Ovary (tissue), 9 donors: Measurements from ENCODE around the gene KCNK4. TPM values are rescaled to one million over a fixed set of nuclear protein-coding genes. Genes with fewer than 3 reads are reported as not detected.

ENCODE experiments used
- DNase-seq, 5 donors: peaks; one replicate each; pipeline ENCODE4 v3.0.0-alpha.2; 2019 to 2020
- H3K27ac ChIP-seq, 2 donors: fragments of 200-600 bp; one replicate each; pipeline versions ENCODE4 v1.5.1 to v1.8.0; 2019 to 2022
- H3K27me3 ChIP-seq: fragments of 200-600 bp; one replicate; pipeline ENCODE4 v1.8.0; 2022
- H3K36me3 ChIP-seq: fragments of 200-600 bp; sonication (generic); one replicate; pipeline ENCODE4 v1.5.1; 2019
- H3K4me1 ChIP-seq: one replicate; pipeline ENCODE4 v1.8.1; 2013; ENCODE audit warnings: mild to moderate bottlenecking, moderate library complexity; ENCODE audit not compliant: insufficient read depth
- H3K4me3 ChIP-seq: fragments of 200-600 bp; sonication (generic); one replicate; pipeline ENCODE4 v1.5.1; 2017
- H3K9me3 ChIP-seq, 2 donors: fragments of 200-600 bp in 1 of 2; sonication (generic) in 1 of 2; one replicate each; pipeline versions ENCODE4 v1.5.1 to v1.8.1; 2013 to 2019; ENCODE audit warnings: mild to moderate bottlenecking in 1 of 2, moderate library complexity in 1 of 2
- CTCF ChIP-seq, 3 donors: fragments of 450-650 bp in 2 of 3; fragments of 200-600 bp in 1 of 3; IDR thresholded peaks; one replicate each; pipeline versions ENCODE4 v1.5.1 to v1.8.0; 2016 to 2022; ENCODE audit warnings: antibody characterized with exemption in 3 of 3, mild to moderate bottlenecking in 1 of 3
- EP300 ChIP-seq: sonication (generic); formaldehyde crosslinking; IDR thresholded peaks from one replicate; pipeline ENCODE4 v1.6.1; 2017; ENCODE audit warnings: antibody characterized with exemption
- POLR2A ChIP-seq: fragments of 450-650 bp; IDR thresholded peaks from one replicate; pipeline ENCODE4 v1.6.1; 2017; ENCODE audit warnings: antibody characterized with exemption, mild to moderate bottlenecking, moderate library complexity
- WGBS, 3 donors: extraction: QIAGEN DNeasy Blood & Tissue Kit in 1 of 3; methylation state at CpG; one replicate each; pipeline versions ENCODE4 v1.1.5 to v1.1.7; 2013 to 2017; 5-methylcytosine and 5-hydroxymethylcytosine counted together
- intact Hi-C, 4 donors: fragments of 100-400 bp; cut with DNase I; formaldehyde crosslinking; loops; one replicate each; pipeline versions ENCODE4 v1.11.0 to v1.15.1; 2022 to 2023
- polyA plus RNA-seq, 2 donors: library from polyadenylated mRNA; stranded (reverse); fragments of 200-250 nt in 1 of 2; fragments of 350-450 nt in 1 of 2; fragmentation: Illumina TruSeq in 1 of 2; extraction: RNeasy Lipid Tissue Mini Kit (QIAGEN cat#74804) in 1 of 2; gene quantifications; one replicate each; pipeline ENCODE4 v1.2.3, GENCODE V29; 2013 to 2014
- total RNA-seq, 7 donors: library from RNA; depleted of rRNA in 2 of 7; stranded (reverse); fragments of >200 nt in 2 of 7; fragmentation: NEBNext Ultra II Directional in 3 of 7; extraction: Animal tissue kit (Norgen Biotek cat#: 25700) in 3 of 7; gene quantifications; one replicate each; pipeline versions ENCODE4 v1.1.0 to v1.2.4, GENCODE V29; 2016 to 2023
- donor health status: DM: no; HTN: no; CAD: no; lungs with moderate emphysema.
- donor health status: DM: no; HTN: no; CAD: no.
- donor health status: Bipolar disorder and iron deficiency.
- donor health status: DM: yes; HTN: yes; CAD: no.
- donor health status: DM: no; HTN: no; CAD: no.
- donor health status: DM: yes; HTN: yes; CAD: no.

KCNK4 gene
- total and polyA plus RNA-seq, 9 donors = not detected

GRCh38 chr11:64276653-64277431 lies 14.3 kb upstream of the KCNK4 start:
- H3K27ac ChIP-seq = no peak overlapping the region
- WGBS, 3 donors = 77 to 85% (median 84%) methylated on average over 17 of the region's 17 CpGs
- peak in 1 of 5 donors; percentile 27 for DNase-seq
- H3K4me1 ChIP-seq = no peaks in the 10 kb centered on the region
- H3K27me3 ChIP-seq = no peaks in the 10 kb centered on the region
- no peaks in the 10 kb centered on the region for H3K36me3 ChIP-seq
- no peak for TF ChIP-seq POLR2A
- no peak for TF ChIP-seq CTCF (IDR thresholded peaks at IDR 0.05)
- H3K4me3 ChIP-seq = no peak overlapping the region
- intact Hi-C loops = no loop called here
- H3K9me3 ChIP-seq = no peaks in the 10 kb centered on the region

GRCh38 chr11:64278576-64279190 lies 12.4 kb upstream of the KCNK4 start:
- H3K27me3 ChIP-seq = no peaks in the 10 kb centered on the region
- WGBS, 3 donors = 74 to 79% (median 78%) methylated on average over 8 of the region's 8 CpGs
- intact Hi-C loops = no loop called here

GRCh38 chr11:64281957-64282770 lies 8.9 kb upstream of the KCNK4 start:
- Histone ChIP-seq H3K9me3 (no peaks in the 10 kb centered on the region), H3K4me1 (peaks cover 11% of the 10 kb centered on the region), H3K27me3 (no peaks in the 10 kb centered on the region), H3K27ac (no peak overlapping the region), H3K4me3 (no peak overlapping the region), H3K36me3 (no peaks in the 10 kb centered on the region)
- intact Hi-C loops = loop anchor here in 1 of 4 donors (10.0 kb wide), 1 partner anchor 1783 kb away; no protein-coding TSS in a partner anchor
- 93 to 95% (median 93%) methylated on average over 22 of the region's 22 CpGs for WGBS, 3 donors
- no peak for TF ChIP-seq POLR2A
- TF ChIP-seq CTCF (IDR thresholded peaks at IDR 0.05) = no peak
- no peak for TF ChIP-seq EP300
- peak in 2 of 5 donors; percentile 15 to 16 for DNase-seq

More at GRCh38 chr11:64278576-64279190, 12.4 kb upstream of the KCNK4 start:
- Histone ChIP-seq H3K27ac (peak overlapping the region in 1 of 2 donors; percentile 6), H3K9me3 (no peaks in the 10 kb centered on the region), H3K4me1 (peaks cover 5% of the 10 kb centered on the region), H3K4me3 (no peak overlapping the region), H3K36me3 (no peaks in the 10 kb centered on the region)
- TF ChIP-seq POLR2A = no peak
- no peak for TF ChIP-seq EP300
- TF ChIP-seq CTCF (IDR thresholded peaks at IDR 0.05) = no peak
- peak in 1 of 5 donors; percentile 20 for DNase-seq

- H3K36me3 ChIP-seq = no peaks in the 10 kb centered on the region
- no peaks in the 10 kb centered on the region for H3K9me3 ChIP-seq
- DNase-seq = peak in 1 of 5 donors; percentile 25
- no peaks in the 10 kb centered on the region for H3K27me3 ChIP-seq
- intact Hi-C loops = loop anchor here in 1 of 4 donors (10.0 kb wide), 1 partner anchor 1782 kb away; no protein-coding TSS in a partner anchor
- WGBS, 3 donors = 86 to 89% (median 87%) methylated on average over 3 of the region's 3 CpGs
- peaks cover 11% of the 10 kb centered on the region for H3K4me1 ChIP-seq
- no peak overlapping the region for H3K4me3 ChIP-seq
- H3K27ac ChIP-seq = no peak overlapping the region
- TF ChIP-seq CTCF (IDR thresholded peaks at IDR 0.05) = no peak
- TF ChIP-seq EP300 = no peak
- no peak for TF ChIP-seq POLR2A
These were observed 8.0 kb upstream of the KCNK4 start for GRCh38 chr11:64283092-64283491.
